ENCODE measurements around the gene GGCX. TPM values are rescaled to one million over a fixed set of nuclear protein-coding genes. Genes with fewer than 3 reads are reported as not detected.

Gene GGCX
- total RNA-seq, 1 donor from 2014 or later = 51.5 TPM

GRCh38 chr2:85541753-85542457 is 19.4 kb downstream of the GGCX start:
- no peak for DNase-seq (ENCODE audit: low spot score)

GRCh38 chr2:85541262-85541661 is 20.0 kb downstream of the GGCX start:
- no peak for DNase-seq (ENCODE audit: low spot score)

GRCh38 chr2:85540133-85540648 is 21.1 kb downstream of the GGCX start:
- DNase-seq (ENCODE audit: low spot score) = no peak

GRCh38 chr2:85539361-85540132 is 21.7 kb downstream of the GGCX start:
- peak; percentile 83 for DNase-seq (ENCODE audit: low spot score)

GRCh38 chr2:85538507-85539360 is 22.6 kb downstream of the GGCX start, which contains the start of gene MAT2A:
MAT2A (plus strand) TSS chr2:85539168; CDS start chr2:85539288, 120 bp downstream.
- DNase-seq (ENCODE audit: low spot score) = peak; percentile 95

- DNase-seq (ENCODE audit: low spot score) = peak; percentile 52
Measured at GRCh38 chr2:85537600-85538506, 23.4 kb downstream of the GGCX start.

GRCh38 chr2:85536479-85536878 is 24.8 kb downstream of the GGCX start:
- DNase-seq (ENCODE audit: low spot score) = peak; percentile 67

- no peak for DNase-seq (ENCODE audit: low spot score)
Measured at GRCh38 chr2:85534881-85535280, 26.4 kb downstream of the GGCX start.

- no peak for DNase-seq (ENCODE audit: low spot score)
Measured at GRCh38 chr2:85534099-85534498, 27.2 kb downstream of the GGCX start.

GRCh38 chr2:85531589-85531988 is 29.7 kb downstream of the GGCX start:
- DNase-seq (ENCODE audit: low spot score) = no peak

- DNase-seq (ENCODE audit: low spot score) = no peak
Measured at GRCh38 chr2:85529809-85530208, 31.5 kb downstream of the GGCX start.

GRCh38 chr2:85528355-85528754 is 32.9 kb downstream of the GGCX start:
- no peak for DNase-seq (ENCODE audit: low spot score)

GRCh38 chr2:85527787-85528186 is 33.5 kb downstream of the GGCX start:
- DNase-seq (ENCODE audit: low spot score) = no peak

- no peak for DNase-seq (ENCODE audit: low spot score)
Measured at GRCh38 chr2:85525567-85525966, 35.7 kb downstream of the GGCX start.

- DNase-seq (ENCODE audit: low spot score) = no peak
Measured at GRCh38 chr2:85525029-85525428, 36.3 kb downstream of the GGCX start.

GRCh38 chr2:85524336-85524908 is 36.9 kb downstream of the GGCX start:
- peak; percentile 81 for DNase-seq (ENCODE audit: low spot score)

- no peak for DNase-seq (ENCODE audit: low spot score)
Measured at GRCh38 chr2:85523903-85524335, 37.4 kb downstream of the GGCX start.

- DNase-seq (ENCODE audit: low spot score) = no peak
Measured at GRCh38 chr2:85523062-85523902, 38.0 kb downstream of the GGCX start.

GRCh38 chr2:85522090-85522647 is 39.1 kb downstream of the GGCX start:
- no peak for DNase-seq (ENCODE audit: low spot score)
